ENCODE results near the gene KIF16B. TPM values are rescaled to one million over a fixed set of nuclear protein-coding genes. Genes with fewer than 3 reads are reported as not detected.

The KIF16B gene
- total RNA-seq, 1 experiment from 2014 or later: 4.6 TPM

DNA sequence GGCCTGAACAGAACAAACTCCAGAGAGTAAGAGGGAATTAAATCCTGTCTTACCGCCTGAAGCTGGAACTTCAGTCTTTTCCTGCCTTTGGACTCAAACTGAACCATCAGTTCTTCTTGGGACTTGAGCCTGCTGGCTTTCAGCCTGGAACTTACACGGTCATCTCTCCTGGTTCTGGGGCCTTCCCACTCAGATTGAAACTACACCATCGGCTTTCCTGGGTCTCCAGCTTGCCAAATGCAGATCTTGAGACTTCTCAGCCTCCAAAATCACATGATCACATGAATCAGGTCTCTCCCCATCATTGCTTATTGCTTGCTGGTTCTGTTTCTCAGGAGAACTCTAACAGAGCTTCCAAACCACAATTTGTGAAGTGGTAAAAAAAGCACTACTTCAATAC, 276.3 kb downstream of the KIF16B start:
- H3K4me3 ChIP-seq (ENCODE audit: low read depth, low read length, poor library complexity, severe bottlenecking): no peak overlapping the region
- ChIA-PET POLR2A (ENCODE audit: low non-redundant PET) (no interaction called here), CTCF (no interaction called here)
- H3K27me3 ChIP-seq (replicated peaks; ENCODE audit: insufficient read depth, low read depth, low read length, poor library complexity): no peaks in the 10 kb centered on the region
- BruUV-seq (replicated peaks): no TSS peak
- H3K27ac ChIP-seq (ENCODE audit: low read depth, low read length, poor library complexity, severe bottlenecking): no peak overlapping the region
- intact Hi-C loops (cut with micrococcal nuclease; ENCODE audit: unreplicated experiment): no loop called here
- no peaks in the 10 kb centered on the region for H3K36me3 ChIP-seq (ENCODE audit: insufficient read depth, low read length, poor library complexity, severe bottlenecking)
- H3K9me3 ChIP-seq (ENCODE audit: low read depth, low read length, poor library complexity, severe bottlenecking): peaks cover 1% of the 10 kb centered on the region
- TF ChIP-seq EZH2 (IDR thresholded peaks at IDR 0.05; ENCODE audit: borderline replicate concordance, low read depth, low read length, poor library complexity, severe bottlenecking): no peak
- TF ChIP-seq, protein P1, sequence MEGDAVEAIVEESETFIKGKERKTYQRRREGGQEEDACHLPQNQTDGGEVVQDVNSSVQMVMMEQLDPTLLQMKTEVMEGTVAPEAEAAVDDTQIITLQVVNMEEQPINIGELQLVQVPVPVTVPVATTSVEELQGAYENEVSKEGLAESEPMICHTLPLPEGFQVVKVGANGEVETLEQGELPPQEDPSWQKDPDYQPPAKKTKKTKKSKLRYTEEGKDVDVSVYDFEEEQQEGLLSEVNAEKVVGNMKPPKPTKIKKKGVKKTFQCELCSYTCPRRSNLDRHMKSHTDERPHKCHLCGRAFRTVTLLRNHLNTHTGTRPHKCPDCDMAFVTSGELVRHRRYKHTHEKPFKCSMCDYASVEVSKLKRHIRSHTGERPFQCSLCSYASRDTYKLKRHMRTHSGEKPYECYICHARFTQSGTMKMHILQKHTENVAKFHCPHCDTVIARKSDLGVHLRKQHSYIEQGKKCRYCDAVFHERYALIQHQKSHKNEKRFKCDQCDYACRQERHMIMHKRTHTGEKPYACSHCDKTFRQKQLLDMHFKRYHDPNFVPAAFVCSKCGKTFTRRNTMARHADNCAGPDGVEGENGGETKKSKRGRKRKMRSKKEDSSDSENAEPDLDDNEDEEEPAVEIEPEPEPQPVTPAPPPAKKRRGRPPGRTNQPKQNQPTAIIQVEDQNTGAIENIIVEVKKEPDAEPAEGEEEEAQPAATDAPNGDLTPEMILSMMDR (conservative IDR thresholded peaks at IDR 0.05; ENCODE audit: low read depth, low read length): no peak
- no peaks in the 10 kb centered on the region for H3K4me1 ChIP-seq (ENCODE audit: insufficient read depth, low read length, poor library complexity, severe bottlenecking)
- no peak for DNase-seq (ENCODE audit: low spot score)

DNA sequence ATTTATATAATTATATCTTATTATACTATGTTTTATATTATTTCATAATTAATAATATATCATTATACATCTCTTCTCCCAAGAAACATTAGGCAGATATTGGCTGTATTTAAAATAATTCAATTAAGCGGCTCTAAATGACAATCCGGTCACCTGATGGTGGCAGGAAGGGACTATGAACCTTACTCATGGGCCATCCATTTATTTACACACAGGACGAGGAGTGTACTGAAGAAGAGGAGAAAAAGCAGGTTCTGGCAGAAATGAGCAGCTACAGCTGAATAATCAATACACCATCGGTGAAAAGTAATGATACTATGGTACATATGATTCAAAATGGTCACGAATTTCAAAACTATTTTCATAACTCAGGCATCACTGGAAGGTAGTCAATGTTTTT, 277.7 kb downstream of the KIF16B start:
- intact Hi-C loops (cut with micrococcal nuclease; ENCODE audit: unreplicated experiment): no loop called here
- Histone ChIP-seq H3K4me3 (ENCODE audit: low read depth, low read length, poor library complexity, severe bottlenecking) (no peak overlapping the region), H3K9me3 (ENCODE audit: low read depth, low read length, poor library complexity, severe bottlenecking) (no peaks in the 10 kb centered on the region), H3K27me3 (replicated peaks; ENCODE audit: insufficient read depth, low read depth, low read length, poor library complexity) (no peaks in the 10 kb centered on the region), H3K27ac (ENCODE audit: low read depth, low read length, poor library complexity, severe bottlenecking) (no peak overlapping the region), H3K36me3 (ENCODE audit: insufficient read depth, low read length, poor library complexity, severe bottlenecking) (no peaks in the 10 kb centered on the region), H3K4me1 (ENCODE audit: insufficient read depth, low read length, poor library complexity, severe bottlenecking) (no peaks in the 10 kb centered on the region)
- POLR2A ChIA-PET (ENCODE audit: low non-redundant PET): no interaction called here
- DNase-seq (ENCODE audit: low spot score): no peak
- TF ChIP-seq, protein P1 (conservative IDR thresholded peaks at IDR 0.05; ENCODE audit: low read depth, low read length): no peak
- no peak for TF ChIP-seq EZH2 (IDR thresholded peaks at IDR 0.05; ENCODE audit: borderline replicate concordance, low read depth, low read length, poor library complexity, severe bottlenecking)
- CTCF ChIA-PET: no interaction called here
- BruUV-seq (replicated peaks): no TSS peak

DNA sequence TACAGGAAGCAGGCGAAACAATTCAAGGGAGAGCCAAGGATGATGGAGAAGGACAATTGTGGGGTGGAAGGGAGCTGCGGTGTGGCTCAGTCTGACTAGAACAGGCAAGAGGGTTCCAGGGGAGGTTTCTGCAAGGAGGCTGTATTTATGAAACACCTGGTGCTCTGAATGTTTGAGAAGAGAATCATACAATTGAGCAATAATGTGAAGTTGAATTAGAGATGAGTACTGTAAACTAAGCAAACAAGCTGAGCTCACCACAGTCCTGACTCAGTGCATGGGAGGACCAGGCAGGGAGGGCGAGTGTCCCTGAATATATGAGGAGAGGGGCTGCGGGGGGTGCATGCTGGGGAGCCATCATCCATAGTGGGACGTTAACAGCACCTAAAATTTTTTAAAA, 279.7 kb downstream of the KIF16B start:
- POLR2A ChIA-PET (ENCODE audit: low non-redundant PET): no interaction called here
- Histone ChIP-seq H3K27ac (ENCODE audit: low read depth, low read length, poor library complexity, severe bottlenecking) (no peak overlapping the region), H3K4me1 (ENCODE audit: insufficient read depth, low read length, poor library complexity, severe bottlenecking) (no peaks in the 10 kb centered on the region), H3K9me3 (ENCODE audit: low read depth, low read length, poor library complexity, severe bottlenecking) (no peaks in the 10 kb centered on the region), H3K36me3 (ENCODE audit: insufficient read depth, low read length, poor library complexity, severe bottlenecking) (no peaks in the 10 kb centered on the region), H3K4me3 (ENCODE audit: low read depth, low read length, poor library complexity, severe bottlenecking) (no peak overlapping the region), H3K27me3 (replicated peaks; ENCODE audit: insufficient read depth, low read depth, low read length, poor library complexity) (no peaks in the 10 kb centered on the region)
- CTCF ChIA-PET: no interaction called here
- intact Hi-C loops (cut with micrococcal nuclease; ENCODE audit: unreplicated experiment): no loop called here
- TF ChIP-seq, protein P1 (conservative IDR thresholded peaks at IDR 0.05; ENCODE audit: low read depth, low read length): no peak
- no peak for TF ChIP-seq EZH2 (IDR thresholded peaks at IDR 0.05; ENCODE audit: borderline replicate concordance, low read depth, low read length, poor library complexity, severe bottlenecking)
- no peak for DNase-seq (ENCODE audit: low spot score)
- BruUV-seq (replicated peaks): no TSS peak
